Inflammatory macrophage treated with lipopolysaccharide for 4 hours (primary cell): Measurements from ENCODE around the gene RAB18.
"Not testable (repeated sequence)": the region's sequence is repeated elsewhere in the genome, so short reads cannot be mapped to it uniquely, and the experiment has no call there.

Experiments
- DNase-seq: peaks from one replicate; pipeline ENCODE4 v3.0.0-alpha.2; 2020

The RAB18 gene

GRCh38 chr10:27504007-27504807, at the start of gene RAB18:
RAB18 (plus strand) TSS chr10:27504304; CDS start chr10:27504370, 66 bp downstream.
- DNase-seq: peak; percentile 98

- no peak for DNase-seq
Measured at GRCh38 chr10:27454837-27455236, 49.3 kb upstream of the RAB18 start.

GRCh38 chr10:27457261-27457945, 46.7 kb upstream of the RAB18 start:
- no peak for DNase-seq

GRCh38 chr10:27457966-27458365, 46.1 kb upstream of the RAB18 start:
- DNase-seq: no peak

GRCh38 chr10:27461312-27461711, 42.8 kb upstream of the RAB18 start:
- DNase-seq: no peak

- DNase-seq: no peak
Measured at GRCh38 chr10:27463961-27464360, 40.1 kb upstream of the RAB18 start.

- DNase-seq: peak; percentile 51
Measured at GRCh38 chr10:27464993-27465392, 39.1 kb upstream of the RAB18 start.

GRCh38 chr10:27465596-27465995, 38.5 kb upstream of the RAB18 start:
- not testable (repeated sequence) for DNase-seq

GRCh38 chr10:27470885-27471284, 33.2 kb upstream of the RAB18 start:
- DNase-seq: no peak

- DNase-seq: no peak
Measured at GRCh38 chr10:27474741-27475140, 29.4 kb upstream of the RAB18 start.

- DNase-seq: no peak
Measured at GRCh38 chr10:27479016-27479415, 25.1 kb upstream of the RAB18 start.

GRCh38 chr10:27481486-27481885, 22.6 kb upstream of the RAB18 start:
- peak; percentile 13 for DNase-seq

GRCh38 chr10:27482984-27483956, 20.8 kb upstream of the RAB18 start:
- DNase-seq: no peak

GRCh38 chr10:27485368-27485767, 18.7 kb upstream of the RAB18 start:
- no peak for DNase-seq

GRCh38 chr10:27485986-27486385, 18.1 kb upstream of the RAB18 start:
- DNase-seq: no peak

- no peak for DNase-seq
Measured at GRCh38 chr10:27490807-27491206, 13.3 kb upstream of the RAB18 start.

GRCh38 chr10:27494116-27494805, 9.8 kb upstream of the RAB18 start:
- DNase-seq: peak; percentile 17

GRCh38 chr10:27496137-27496536, 8.0 kb upstream of the RAB18 start:
- DNase-seq: no peak

GRCh38 chr10:27500096-27500495, 4.0 kb upstream of the RAB18 start:
- no peak for DNase-seq

GRCh38 chr10:27500886-27501285, 3.2 kb upstream of the RAB18 start:
- no peak for DNase-seq

GRCh38 chr10:27503498-27504006, 552 bp upstream of the RAB18 start:
- DNase-seq: no peak

- DNase-seq: peak; percentile 71
Measured at GRCh38 chr10:27504808-27505460, 830 bp downstream of the RAB18 start.
